ENCODE measurements around the gene SNAPC4.

The SNAPC4 gene

GRCh38 chr9:136385015-136385414, 15.0 kb downstream of the SNAPC4 start:
- DNase-seq = peak; percentile 36

DNA sequence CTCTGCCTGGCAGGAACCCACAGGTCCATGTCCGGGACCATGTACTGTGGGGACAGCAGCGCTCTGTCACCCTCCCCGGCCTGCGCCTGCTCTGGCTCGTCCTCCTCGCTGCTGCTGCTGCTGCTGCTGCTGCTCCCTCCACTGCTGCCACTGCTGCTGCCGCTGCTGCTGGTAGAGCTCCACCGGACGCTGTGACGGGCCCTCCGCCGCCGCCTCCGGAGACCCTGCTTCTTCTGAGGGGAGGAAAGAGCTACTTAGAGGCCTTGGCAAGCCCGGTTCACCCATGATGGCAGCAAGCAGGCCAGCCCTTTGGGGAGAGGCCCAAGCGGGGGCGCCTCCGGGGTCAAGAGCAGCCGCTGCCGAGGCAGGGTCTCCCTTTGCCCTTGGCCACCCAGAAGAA, 16.5 kb downstream of the SNAPC4 start:
- no peak for DNase-seq

- DNase-seq = no peak
These were observed 17.9 kb downstream of the SNAPC4 start for GRCh38 chr9:136381966-136382513.

DNA sequence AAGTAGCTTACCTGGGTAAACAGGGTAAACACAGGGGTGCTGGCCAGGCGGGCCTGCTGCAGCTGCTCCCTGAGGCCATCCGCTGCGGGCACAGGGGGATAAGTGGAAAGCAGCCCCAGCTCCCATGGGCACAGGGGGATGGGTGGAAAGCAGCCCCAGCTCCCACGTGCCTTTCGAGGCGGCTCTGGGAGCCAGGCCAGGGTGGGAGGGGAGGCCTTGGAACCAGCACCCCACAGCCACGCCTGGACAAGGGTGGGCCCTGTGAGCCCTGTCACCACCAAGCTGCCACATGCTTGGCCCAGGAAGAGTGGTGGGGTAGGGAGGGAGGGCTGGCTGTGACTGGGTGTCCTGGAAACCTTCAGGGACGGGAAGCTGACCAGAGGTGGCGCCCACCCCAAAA, 18.7 kb downstream of the SNAPC4 start:
- no peak for DNase-seq

GRCh38 chr9:136380381-136380780, 19.6 kb downstream of the SNAPC4 start:
- DNase-seq = no peak

DNA sequence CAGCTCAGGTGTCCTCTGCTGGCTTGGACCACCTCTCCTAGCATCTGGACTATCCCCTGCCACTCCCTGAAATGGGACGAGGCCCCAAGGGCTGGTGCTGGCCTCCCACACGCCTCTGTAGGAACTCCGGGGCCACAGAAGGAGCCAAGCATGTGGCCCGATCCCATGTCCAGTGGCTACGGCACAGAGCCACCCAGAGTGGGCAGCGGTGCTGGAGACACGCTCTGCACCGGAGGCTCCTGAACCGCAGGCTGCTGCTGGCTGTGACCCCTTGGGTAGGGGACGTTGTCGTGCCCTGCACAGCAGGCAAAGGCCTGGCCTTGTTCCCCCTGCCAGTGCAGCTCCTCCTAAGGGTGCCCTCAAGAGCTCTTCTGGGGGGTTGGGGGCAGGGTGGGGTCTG, 20.1 kb downstream of the SNAPC4 start:
- no peak for DNase-seq

DNA sequence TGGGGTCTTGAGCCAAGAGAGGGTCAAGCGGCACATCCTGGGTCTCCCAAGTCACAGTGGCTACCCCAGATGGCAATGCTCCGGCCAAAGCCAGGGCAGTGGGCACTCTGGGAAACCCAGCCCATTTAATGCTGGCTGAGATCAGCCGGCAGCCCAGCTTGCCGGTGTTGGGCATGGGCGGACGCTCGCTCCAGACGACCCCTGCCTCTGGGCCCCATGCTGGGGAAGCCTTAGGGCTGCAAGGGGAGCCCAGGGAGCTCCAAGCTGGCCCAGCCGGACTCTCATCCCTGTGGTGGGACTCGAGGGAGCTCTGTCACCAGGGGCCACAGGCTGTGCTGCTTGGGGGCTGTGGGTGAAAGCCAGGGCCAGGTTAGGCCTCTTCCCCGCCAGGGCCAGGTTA, 20.6 kb downstream of the SNAPC4 start:
- no peak for DNase-seq

GRCh38 chr9:136379003-136379287, 21.0 kb downstream of the SNAPC4 start:
- DNase-seq = no peak

GRCh38 chr9:136378170-136379002, 21.6 kb downstream of the SNAPC4 start:
- DNase-seq = no peak

DNA sequence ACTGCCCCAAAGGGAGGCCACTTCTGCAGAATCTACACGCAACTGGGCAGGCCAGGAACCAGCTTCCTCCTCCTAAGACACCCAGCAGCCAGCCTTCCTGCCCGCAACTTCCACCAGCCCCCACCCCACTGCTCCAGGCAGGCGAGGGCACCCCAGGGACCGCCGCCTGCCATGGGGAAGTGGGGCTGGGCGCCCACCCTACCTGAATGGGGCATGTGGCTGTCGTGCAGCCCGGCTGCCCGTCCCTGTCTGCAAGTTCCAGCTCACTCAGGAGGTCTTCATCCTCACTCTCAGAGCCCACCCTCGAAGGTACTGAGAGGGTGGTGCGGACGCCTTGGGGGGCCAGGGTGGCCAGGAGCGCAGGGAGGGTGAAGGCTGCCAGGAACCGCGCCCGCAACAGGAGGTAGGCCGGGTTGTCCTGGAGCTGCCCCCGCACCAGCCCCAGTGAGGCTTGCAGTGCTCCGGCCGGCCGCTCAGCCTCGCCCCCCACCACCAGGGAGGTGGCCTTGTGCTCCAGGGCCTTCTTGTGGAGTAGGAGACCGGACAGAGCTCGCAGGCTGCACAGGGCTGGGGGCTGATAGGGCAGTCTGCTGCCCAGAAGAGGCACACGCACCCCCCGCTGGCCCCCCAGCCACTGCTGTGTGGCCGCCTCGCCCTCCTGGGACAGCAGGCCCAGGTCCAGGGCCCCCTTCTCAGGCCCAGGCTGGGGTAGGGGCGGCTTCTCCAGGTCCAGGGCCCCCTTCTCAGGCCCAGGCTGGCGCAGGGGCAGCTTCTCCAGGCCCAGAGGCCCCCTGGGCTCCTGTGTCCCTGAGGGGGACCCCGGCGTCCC, 22.4 kb downstream of the SNAPC4 start:
- DNase-seq = no peak

DNA sequence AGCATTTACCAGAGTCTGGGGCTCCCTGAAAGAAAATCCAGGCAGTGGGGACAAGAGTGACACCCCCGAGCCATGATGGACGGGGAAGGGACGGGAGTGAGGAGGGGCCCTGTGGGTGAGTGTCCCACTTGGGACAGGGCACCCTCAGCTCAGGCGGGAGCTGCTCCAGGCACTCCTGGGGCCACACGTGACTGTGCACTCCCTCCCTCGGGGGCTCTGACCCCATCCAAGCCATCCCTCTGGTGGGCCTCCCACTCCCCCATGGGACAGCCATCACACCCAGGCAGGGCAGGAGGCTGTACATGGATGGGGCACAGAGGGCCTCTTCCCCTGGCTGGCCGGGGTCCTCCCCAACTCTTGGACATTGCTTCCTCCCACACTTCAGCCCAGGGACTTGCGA, 23.5 kb downstream of the SNAPC4 start:
- DNase-seq = no peak

DNA sequence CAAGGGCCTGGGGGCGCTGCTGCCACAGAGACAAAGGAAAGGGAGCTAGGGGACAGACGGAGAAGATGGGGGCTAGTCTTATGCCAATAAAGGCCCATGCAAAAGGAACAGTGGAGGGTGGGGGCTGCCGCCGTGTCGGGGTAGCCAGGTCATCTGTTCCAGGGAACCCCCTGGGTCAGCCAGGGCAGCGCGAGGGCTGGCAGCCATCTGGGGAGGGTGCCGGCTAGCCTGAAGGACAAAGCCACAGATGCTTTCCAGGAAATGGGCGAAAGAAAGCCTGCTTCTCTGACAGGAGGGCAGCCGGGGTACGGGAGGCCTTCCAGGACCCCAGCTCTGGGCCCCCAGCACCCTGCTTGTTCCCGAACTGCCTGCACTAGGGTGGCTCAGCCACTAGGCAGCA, 24.9 kb downstream of the SNAPC4 start:
- DNase-seq = no peak

DNA sequence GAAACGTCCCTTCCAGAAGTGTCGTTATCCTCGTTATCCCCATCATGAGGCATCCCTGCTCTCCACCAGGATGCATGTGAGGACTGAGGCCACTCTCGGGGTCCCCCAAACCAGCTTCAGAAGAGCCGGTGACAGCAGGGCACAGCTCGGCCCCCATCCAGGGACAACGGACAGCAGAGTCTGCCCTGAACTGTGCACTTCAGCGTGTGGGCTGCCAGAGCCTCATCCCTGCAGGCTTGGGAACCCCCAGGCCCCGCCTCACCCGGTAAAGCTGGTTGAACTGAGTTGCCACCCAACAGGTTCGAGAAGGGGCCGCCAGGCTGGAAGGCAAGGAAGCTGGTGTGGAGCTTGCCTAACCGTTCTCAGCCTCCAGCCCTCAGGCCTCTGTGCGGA, 25.8 kb downstream of the SNAPC4 start:
- no peak for DNase-seq

DNA sequence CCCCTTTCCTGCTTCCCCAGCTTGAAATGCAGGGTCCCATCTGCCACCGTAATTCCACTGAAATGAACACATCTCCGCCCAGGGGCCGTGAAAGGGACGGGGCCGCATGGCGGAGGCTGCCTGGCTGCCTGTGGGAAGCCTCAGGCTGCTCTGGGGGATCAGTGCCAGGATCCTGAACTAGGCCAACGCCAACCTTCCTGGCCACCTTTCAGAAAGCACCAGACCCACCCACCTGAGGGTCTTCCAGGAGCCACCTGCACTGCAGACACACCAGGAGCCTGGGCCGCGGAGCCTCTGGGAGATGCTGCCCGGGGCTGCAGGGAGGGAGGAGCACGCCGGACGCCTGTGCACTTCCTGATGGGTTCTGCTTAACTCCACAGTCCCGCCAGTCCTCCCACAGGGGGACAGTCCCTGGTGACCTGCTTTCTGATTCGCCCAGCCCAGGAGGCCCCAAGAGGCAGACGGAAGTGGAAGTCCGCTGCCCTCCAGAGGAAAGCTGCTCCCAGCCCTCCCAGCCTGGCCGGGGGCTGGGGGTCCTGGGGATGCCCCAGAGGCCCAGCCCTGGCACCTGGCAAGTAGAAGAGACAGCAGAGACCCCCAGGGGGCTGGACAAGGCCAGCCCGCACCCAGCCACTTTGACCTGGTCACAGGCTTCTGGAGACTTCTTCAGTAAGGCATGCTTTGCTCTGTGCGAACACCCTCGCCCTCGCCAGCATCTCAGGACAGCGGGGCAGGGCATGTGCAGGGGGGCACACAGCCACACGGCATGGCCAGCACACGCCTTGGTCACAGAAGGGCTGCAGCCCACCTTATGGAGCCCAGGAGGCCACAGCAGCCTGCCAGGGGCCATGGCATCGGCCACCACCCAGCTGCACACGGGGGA, 26.4 kb downstream of the SNAPC4 start, which contains the start of gene CARD9:
CARD9 (minus strand) TSS at position 370 of the 883 bp plus-strand sequence. CDS start 1,591 bp downstream, outside the sequence.
- peak; percentile 56 for DNase-seq

DNA sequence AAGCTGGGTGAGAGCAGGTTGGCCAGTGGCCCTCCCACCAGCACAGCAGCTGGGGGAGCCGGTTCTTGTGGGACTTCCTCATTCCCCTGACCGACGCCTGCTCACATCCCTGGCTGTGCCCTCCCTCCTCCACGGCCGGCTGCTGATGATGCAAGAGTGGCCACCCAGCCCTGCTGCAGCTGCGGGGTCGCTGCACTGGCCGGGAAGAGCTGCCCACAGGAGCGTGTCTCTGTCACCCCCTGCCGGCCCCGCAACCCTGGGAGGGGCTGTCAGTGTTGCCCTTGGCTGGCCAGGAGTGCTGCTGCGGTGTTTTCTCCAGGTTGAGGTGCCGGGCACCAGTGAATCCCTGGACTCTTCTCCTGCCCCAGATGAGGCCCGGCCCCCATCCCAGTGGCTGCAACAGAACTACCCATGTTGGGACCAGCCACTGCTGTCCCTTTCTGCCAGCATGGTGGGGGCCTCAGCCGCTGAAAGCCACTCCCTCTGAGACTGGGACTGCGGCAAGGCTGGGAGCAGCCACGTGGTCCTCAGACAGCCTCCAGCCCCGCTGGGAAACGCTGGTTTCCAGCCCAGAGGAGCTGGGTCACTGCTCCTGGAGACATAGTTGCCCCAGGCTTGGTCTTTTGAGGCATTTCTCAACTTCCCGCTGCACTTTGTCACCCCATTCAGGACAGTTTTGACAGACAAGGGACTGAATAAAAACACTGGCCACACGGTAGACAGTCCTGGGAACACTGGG, 27.2 kb downstream of the SNAPC4 start:
- DNase-seq = peak; percentile 62

DNA sequence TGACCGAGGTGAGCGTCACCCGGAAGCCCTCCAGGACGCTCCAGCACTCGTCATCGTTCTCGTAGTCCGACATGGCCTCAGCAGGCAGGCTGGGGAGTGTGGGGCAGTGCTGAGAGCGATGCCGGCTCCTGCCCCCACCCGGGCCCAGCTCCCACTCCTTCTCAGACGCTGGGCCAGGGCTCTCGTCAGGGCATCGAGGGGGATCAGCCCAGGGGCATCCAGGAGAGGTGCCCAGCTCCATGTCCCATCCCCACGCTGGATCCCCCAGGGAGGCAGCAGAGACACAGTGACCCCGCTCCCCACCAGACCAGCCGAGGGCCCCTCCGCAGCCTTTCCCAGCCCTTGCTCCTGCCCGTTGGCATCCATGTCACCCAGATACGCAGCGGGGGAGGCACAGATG, 28.0 kb downstream of the SNAPC4 start:
- no peak for DNase-seq

DNA sequence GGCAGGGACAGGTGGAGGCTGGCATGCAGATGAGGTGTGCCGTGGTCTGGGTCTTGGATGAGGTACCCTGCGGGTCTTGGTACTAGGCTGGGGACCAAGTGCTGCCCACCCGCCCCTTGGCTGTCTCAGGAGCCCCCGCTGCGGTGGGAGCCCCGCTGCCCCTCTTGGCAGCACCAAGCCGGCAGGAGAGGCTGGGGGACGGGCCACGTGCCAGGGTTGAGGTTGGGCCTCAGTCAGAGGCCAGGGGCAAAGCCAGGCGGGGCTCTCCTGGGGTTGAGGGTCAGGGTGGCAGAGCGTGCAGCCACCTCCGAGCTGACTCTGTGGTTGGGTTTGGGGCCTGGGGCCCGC, 28.5 kb downstream of the SNAPC4 start:
- no peak for DNase-seq

DNA sequence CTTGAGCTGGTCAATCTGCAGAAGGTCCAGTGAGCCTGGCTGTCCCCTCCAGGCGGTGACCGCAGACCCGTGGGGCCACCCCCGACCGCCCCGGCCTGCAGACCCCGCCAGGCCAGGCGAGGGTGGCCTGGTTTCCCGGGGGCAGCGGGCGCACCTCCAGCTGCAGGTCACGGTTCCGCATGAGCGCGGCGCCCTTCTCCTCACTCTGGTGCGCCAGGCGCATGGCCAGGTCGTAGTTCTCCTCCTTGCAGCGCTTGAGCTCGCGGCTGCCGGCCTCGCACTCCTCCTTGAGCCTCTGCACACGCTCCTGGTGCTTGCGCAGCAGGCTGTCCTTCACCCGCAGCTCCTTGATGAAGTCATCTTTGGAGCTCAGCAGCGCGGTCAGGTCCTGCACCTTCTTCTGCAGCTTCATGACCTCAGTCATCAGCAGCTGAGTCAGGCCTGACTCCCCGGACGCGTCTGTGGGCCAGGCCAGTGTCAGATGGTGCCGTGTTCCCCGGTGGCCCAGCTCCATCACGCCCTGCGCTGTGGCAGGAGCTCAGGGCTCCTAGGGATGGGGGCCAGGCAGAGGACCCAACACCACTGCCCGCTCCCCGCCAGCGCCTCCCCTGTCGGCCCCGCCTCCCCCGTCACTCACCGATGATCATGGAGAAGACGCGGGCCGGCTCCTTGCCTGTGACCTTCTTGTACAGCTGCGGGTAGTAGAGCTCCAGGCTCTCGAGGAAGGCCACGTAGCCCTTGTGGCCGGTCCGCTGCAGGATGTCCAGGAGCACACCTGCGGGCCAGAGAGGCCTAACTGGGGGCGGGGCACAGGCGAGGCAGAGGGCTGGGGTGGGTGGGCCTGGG, 29.1 kb downstream of the SNAPC4 start:
- DNase-seq = no peak

- DNase-seq = no peak
These were observed 29.9 kb downstream of the SNAPC4 start for GRCh38 chr9:136370037-136370436.

GRCh38 chr9:136368190-136368589, 31.8 kb downstream of the SNAPC4 start:
- DNase-seq = no peak

All from CD4-positive, alpha-beta T cell treated with Interleukin-15 for 1 hour (primary cell).